GM19452 (cell line): ENCODE results near the gene FAM83G.

Source experiments
- ATAC-seq: cut with Tn5 transposase; IDR thresholded peaks from one replicate; pipeline ENCODE4 v1.9.1; 2021; ENCODE audit not compliant: unreplicated experiment

FAM83G gene

GRCh38 chr17:19012171-19013080 lies 7.9 kb upstream of the FAM83G start:
- no peak for ATAC-seq

GRCh38 chr17:19011581-19011980 lies 7.0 kb upstream of the FAM83G start:
- no peak for ATAC-seq

- ATAC-seq: no peak
These were observed 6.4 kb upstream of the FAM83G start for GRCh38 chr17:19010729-19011505.

GRCh38 chr17:19009970-19010369 lies 5.4 kb upstream of the FAM83G start:
- ATAC-seq: no peak

GRCh38 chr17:19006698-19007097 lies 2.1 kb upstream of the FAM83G start:
- ATAC-seq: no peak

GRCh38 chr17:19005789-19006430 lies 1.3 kb upstream of the FAM83G start:
- no peak for ATAC-seq

GRCh38 chr17:19005137-19005773 lies 691 bp upstream of the FAM83G start:
- ATAC-seq: no peak

- ATAC-seq: no peak
These were observed 782 bp downstream of the FAM83G start for GRCh38 chr17:19003543-19004420.

GRCh38 chr17:19002805-19003542 lies 1.6 kb downstream of the FAM83G start:
- no peak for ATAC-seq

GRCh38 chr17:19001907-19002590 lies 2.5 kb downstream of the FAM83G start:
- ATAC-seq: no peak

GRCh38 chr17:19000531-19001325 lies 3.8 kb downstream of the FAM83G start:
- no peak for ATAC-seq

GRCh38 chr17:18999911-19000310 lies 4.7 kb downstream of the FAM83G start:
- no peak for ATAC-seq

- ATAC-seq: no peak
These were observed 5.2 kb downstream of the FAM83G start for GRCh38 chr17:18999394-18999793.

GRCh38 chr17:18997650-18998196 lies 6.8 kb downstream of the FAM83G start:
- no peak for ATAC-seq

GRCh38 chr17:18996458-18996857 lies 8.1 kb downstream of the FAM83G start:
- ATAC-seq: no peak

GRCh38 chr17:18995220-18995619 lies 9.3 kb downstream of the FAM83G start:
- ATAC-seq: no peak

- ATAC-seq: no peak
These were observed 9.9 kb downstream of the FAM83G start for GRCh38 chr17:18994631-18995030.
